Omental fat pad (tissue), 4 donors: ENCODE results near the gene ZNF524. TPM values are rescaled to one million over a fixed set of nuclear protein-coding genes. Genes with fewer than 3 reads are reported as not detected.

ENCODE experiments used
- ATAC-seq: fragments of 150-250 bp; one replicate; pipeline ENCODE4 v1.9.1; 2016; ENCODE audit warnings: mild to moderate bottlenecking, moderate library complexity; ENCODE audit not compliant: low FRiP score
- DNase-seq: peaks from one replicate; pipeline ENCODE4 v3.0.0-alpha.2; 2019; ENCODE audit warnings: low spot score
- total RNA-seq, 4 donors: library from RNA; depleted of rRNA; stranded (reverse); fragments of >200 nt; gene quantifications; one replicate each; pipeline ENCODE4 v1.1.0, GENCODE V29; 2016
- TF ChIP-seq, protein P1 (sequence below), 3 donors: fragments of 450-650 bp; IDR thresholded peaks; one replicate each; pipeline ENCODE4 v1.5.1; 2016 to 2017; ENCODE audit warnings: antibody characterized with exemption in 3 of 3, mild to moderate bottlenecking in 3 of 3, moderate library complexity in 2 of 3

ZNF524 gene
- total RNA-seq, 4 donors from 2014 or later: 15.6 to 27.5 (median 17.4) TPM

DNA sequence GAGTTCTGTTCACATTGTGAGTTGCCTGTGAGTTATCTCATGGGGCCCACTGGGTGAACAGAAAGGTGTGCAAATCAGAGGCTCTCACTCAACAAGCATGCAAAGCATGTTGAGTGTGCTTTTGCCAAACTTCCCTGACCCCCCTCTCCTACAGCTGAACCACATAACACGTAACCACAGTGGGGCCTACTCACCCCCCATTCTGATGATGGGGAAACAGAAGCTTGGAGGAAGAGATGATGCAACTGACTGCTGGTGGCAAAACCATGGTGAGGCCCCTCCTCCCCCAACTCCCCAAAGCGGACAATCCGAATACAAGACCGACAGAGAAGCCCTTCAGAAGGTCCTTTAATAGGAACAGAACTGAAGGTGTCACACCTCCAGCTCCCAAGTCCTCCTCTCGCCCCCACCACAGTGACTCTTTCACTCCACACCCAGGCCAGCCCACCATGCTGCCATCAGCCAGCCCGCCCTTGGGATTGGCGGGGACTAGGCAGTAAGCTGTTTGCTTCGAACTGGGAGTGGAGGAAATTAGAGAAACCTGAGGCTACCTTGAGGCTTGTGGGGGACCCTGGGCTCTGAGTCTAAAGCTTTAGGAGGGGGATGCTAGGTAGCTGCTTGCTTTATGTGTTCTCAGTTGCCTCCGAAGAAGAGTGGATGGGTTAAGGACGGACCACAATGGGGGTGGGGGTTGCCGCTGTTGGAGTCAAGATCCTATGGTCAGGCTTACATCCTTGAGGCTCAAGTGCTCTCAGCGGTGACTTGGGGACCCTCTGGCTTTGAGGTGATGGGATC lies 20.5 kb downstream of the ZNF524 start:
- DNase-seq (no peak), ATAC-seq (no peak)
- TF ChIP-seq, protein P1, sequence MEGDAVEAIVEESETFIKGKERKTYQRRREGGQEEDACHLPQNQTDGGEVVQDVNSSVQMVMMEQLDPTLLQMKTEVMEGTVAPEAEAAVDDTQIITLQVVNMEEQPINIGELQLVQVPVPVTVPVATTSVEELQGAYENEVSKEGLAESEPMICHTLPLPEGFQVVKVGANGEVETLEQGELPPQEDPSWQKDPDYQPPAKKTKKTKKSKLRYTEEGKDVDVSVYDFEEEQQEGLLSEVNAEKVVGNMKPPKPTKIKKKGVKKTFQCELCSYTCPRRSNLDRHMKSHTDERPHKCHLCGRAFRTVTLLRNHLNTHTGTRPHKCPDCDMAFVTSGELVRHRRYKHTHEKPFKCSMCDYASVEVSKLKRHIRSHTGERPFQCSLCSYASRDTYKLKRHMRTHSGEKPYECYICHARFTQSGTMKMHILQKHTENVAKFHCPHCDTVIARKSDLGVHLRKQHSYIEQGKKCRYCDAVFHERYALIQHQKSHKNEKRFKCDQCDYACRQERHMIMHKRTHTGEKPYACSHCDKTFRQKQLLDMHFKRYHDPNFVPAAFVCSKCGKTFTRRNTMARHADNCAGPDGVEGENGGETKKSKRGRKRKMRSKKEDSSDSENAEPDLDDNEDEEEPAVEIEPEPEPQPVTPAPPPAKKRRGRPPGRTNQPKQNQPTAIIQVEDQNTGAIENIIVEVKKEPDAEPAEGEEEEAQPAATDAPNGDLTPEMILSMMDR (IDR thresholded peaks at IDR 0.05): no peak

DNA sequence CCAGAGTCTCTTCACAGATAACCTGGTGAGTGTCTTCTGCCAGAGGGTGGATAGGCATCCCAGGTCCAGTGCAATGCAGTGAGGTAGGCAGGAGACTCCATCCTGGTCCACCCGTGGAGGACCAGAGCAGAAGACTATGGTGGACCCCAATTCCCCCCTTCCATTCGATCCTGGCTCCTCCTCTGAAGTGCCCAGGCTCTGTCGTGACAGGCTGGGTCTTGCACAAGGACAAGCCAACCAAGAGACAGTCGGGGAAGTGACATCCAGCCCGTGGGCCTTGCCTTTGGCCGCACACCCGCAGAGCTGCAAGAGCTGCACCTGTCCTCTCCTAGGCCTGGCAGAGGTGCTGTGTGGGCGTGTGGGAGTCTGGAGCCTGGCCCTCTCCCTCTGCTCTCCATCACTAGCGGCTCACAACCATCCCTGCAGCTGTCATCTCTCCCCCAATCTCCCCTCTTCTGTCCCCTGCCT lies 21.2 kb downstream of the ZNF524 start:
- TF ChIP-seq, protein P1 (IDR thresholded peaks at IDR 0.05): no peak
- ATAC-seq (no peak), DNase-seq (no peak)

DNA sequence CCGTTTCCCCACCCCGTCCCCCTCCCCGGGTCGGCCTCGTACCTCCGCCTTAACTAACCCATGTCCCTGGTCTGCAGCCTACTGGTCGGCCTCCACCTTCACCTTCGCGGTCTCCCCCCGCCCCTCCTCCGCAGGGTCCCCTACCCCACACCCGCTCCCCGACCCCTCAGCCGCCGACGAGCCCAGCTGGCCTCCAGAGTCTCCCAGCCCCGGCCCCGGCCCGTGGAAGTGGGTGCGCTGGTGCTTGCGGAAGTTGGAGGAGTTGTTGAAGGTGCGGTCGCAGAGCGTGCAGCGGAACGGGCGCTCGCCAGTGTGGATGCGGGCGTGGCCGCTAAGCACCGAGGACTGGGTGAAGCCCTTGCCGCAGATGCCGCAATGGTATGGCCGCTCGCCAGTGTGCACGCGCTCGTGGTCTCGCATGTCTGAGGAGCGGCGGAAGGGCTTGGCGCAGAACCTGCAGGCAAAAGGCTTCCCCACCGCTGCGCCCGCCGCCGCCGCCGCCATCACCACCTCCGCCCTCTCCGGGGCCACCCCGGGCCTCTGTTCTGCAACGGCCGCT lies 21.7 kb downstream of the ZNF524 start:
- DNase-seq (no peak), ATAC-seq (no peak)
- TF ChIP-seq, protein P1 (IDR thresholded peaks at IDR 0.05): no peak

DNA sequence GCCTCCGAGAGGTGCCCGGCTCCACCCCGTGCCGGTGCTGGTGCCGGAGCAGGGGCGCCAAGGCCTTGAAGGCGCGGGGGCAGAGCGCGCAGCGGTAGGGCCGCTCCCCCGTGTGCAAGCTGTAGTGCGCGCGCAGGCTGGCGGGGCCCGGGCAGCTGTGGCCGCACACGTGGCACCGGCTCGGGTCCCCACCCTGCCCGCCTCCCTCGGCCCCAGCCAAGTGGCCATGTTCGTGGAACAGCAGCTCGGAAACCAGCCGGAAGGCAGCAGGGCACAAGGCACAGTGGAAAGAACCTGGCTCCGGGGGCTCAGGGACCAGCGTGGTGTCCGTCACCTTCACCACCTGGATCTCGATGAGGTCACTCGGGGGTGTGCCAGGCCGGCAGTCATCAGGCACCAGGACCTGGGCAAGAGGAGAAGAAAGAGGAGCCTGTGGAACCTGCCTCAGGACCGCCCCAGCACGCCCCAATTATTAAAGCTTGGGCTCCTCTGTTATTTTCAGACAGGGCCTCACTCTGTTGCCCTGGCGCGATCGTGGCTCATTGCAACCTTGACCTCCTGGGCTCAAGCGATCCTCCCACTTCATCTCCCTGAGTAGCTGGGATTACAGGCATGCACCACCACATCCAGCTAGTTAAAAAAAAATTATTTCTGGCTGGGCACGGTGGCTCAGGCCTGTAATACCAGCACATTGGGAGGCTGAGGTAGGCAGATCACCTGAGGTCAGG lies 22.3 kb downstream of the ZNF524 start:
- TF ChIP-seq, protein P1 (IDR thresholded peaks at IDR 0.05): no peak
- ATAC-seq (no peak), DNase-seq (no peak)

DNA sequence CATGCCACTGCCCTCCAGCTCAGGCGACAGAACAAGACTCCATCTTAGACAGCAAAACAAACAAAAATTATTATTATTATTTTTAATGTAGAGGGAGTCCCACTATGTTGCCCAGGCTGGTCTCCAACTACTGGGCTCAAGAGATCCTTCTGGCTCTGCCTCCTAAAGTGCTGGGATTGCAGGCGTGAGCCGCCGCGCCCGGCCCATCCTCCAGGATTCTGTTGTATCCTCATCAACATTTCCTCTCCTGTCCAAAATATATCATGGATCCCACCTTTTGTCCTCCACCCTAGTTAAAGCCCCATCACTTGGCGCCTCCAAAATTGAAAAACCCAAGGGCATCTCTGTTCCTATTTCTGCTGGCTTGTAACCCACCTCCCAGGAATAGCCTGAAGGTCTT lies 23.0 kb downstream of the ZNF524 start:
- TF ChIP-seq, protein P1 (IDR thresholded peaks at IDR 0.05): no peak
- DNase-seq (no peak), ATAC-seq (no peak)

DNA sequence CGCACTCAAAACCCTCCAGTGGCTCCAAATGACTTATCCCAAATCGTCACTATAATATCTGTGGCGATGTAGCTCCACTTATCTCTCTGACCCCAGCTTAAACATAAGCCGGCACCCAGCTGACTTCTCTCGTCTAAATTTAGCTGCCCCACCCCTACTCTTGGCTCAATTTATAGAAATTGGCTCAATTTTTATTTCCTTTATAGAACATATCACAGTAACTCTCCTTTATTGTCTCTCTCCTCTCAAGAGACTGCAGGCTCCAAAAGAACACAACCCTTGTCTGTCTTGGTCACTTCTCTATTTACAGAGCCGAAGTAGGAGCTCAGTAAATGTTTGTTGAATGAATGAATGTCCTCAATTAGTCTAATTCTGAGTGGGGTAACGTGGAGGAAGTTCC lies 23.5 kb downstream of the ZNF524 start:
- ATAC-seq: no peak

More for the DNA sequence above, 23.5 kb downstream of the ZNF524 start:
- TF ChIP-seq, protein P1 (IDR thresholded peaks at IDR 0.05): no peak
- no peak for DNase-seq
